Naive thymus-derived CD8-positive, alpha-beta T cell (primary cell): ENCODE measurements around the gene VWCE. TPM values are rescaled to one million over a fixed set of nuclear protein-coding genes. Genes with fewer than 3 reads are reported as not detected.
A peak's percentile ranks its signal among the peaks of the same experiment; 100 is the strongest.

ENCODE experiments used
- ATAC-seq, 2 donors: fragments of 150-1000 bp; cut with Tn5 transposase in 1 of 2; sonication (Bioruptor Pico), chemical (Tn5 transposase) in 1 of 2; 1 replicate in 1 of 2; 2 replicates in 1 of 2; pipeline ENCODE4 v1.10.0; 2021; ENCODE audit warnings: mild to moderate bottlenecking in 2 of 2, moderate library complexity in 2 of 2
- POLR2A ChIA-PET: fragments of 350-600 bp; sonication (Branson Sonifier 250); formaldehyde crosslinking; loops from one replicate; lab custom pipeline; 2021; ENCODE audit warnings: antibody characterized with exemption; lab: Charles Lee
- DNase-seq, 10 donors: peaks; one replicate each; pipeline versions ENCODE4 v3.0.0 to v3.0.0-alpha.2; 2020 to 2022
- H3K27ac Mint-ChIP-seq, 10 donors: one replicate each; pipeline ENCODE4 v1.8.0; 2020 to 2022; ENCODE audit warnings: mild to moderate bottlenecking in 10 of 10, mixed read lengths in 10 of 10, moderate library complexity in 4 of 10, inconsistent platforms in 1 of 10
- H3K27me3 Mint-ChIP-seq, 5 donors: one replicate each; pipeline ENCODE4 v1.8.0; 2021 to 2022; ENCODE audit warnings: mixed read lengths in 5 of 5
- H3K36me3 Mint-ChIP-seq, 3 donors: one replicate each; pipeline ENCODE4 v1.8.0; 2020 to 2022; ENCODE audit warnings: mixed read lengths in 3 of 3, mild to moderate bottlenecking in 2 of 3, inconsistent platforms in 1 of 3
- H3K4me1 Mint-ChIP-seq, 4 donors: one replicate each; pipeline ENCODE4 v1.8.0; 2021 to 2022; ENCODE audit warnings: mixed read lengths in 4 of 4
- H3K4me3 Mint-ChIP-seq, 10 donors: one replicate each; pipeline ENCODE4 v1.8.0; 2020 to 2022; ENCODE audit warnings: mild to moderate bottlenecking in 10 of 10, mixed read lengths in 10 of 10, moderate library complexity in 6 of 10, inconsistent platforms in 1 of 10
- H3K9me3 Mint-ChIP-seq, 9 donors: one replicate each; pipeline ENCODE4 v1.8.0; 2020 to 2022; ENCODE audit warnings: mixed read lengths in 9 of 9, mild to moderate bottlenecking in 3 of 9, inconsistent platforms in 1 of 9, moderate library complexity in 1 of 9
- polyA plus RNA-seq, 3 donors: library from polyadenylated mRNA; unstranded; fragments of 300-500 nt; fragmentation: Illumina TruSeq; gene quantifications; one replicate each; pipeline ENCODE4 v1.2.3, GENCODE V29; 2021
- total RNA-seq, 8 experiments: library from RNA in 2 of 8; stranded (reverse) in 2 of 8; gene quantifications; one replicate each; pipeline ENCODE4 v1.2.3 and lab custom pipeline; 2021 to 2026

Gene VWCE
- total RNA-seq: under 1 TPM; 0.94 to 0.99 TPM
- not detected for polyA plus RNA-seq
- total RNA-seq (lab: John Stamatoyannopoulos, UW): 0 to 13.8 (median 1.3) reads per million in 6 experiments

DNA sequence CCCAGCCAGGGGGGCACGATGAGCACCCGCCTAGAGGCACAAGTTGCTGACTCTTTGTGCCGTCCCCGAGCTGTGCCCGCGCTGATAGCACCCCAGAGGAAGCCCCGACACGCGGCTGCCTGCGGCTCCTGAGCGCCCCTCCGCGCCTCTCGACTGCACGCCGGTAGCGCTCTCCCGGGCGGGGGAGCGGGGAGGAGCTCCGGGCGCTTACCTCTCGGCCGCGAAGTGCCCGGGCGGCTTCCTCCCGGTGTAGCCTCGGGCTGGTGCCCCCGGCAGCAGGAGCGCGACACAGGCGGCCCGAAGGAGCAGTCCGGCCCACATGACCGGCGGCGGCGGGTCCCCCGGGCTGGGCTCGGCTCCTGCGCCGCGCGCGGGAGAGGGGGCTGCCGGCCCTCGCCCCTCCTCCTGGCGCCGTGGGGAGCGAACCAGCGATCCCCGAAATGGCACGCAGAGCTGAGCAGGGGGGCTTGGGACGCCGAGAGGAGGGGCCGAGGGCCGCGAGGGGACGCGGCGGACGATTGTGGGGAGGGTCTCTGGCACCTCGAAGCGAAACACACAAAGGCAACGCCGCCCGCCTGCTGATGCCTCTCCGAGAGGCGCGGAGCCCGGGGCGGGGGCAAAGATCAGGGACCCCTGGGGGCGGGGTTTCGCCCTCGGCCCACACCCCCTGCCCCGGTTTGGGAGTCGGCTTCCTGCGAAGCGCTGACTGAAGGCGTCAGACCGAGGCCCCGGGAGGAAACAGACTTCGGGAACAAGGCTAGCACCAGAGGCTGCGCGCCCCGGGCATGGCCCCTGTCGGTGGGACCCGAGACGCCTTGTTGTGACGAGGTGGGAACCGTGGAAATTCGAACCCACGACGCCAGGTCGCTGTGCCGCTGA lies at the start of gene VWCE:
Gene VWCE, minus strand, starts transcription at position 600 of the 879 bp plus-strand sequence. Its CDS starts 279 bp downstream, at position 321.
- peak within 1 kb of the TSS; percentile 73 to 89 (median 83) for H3K4me3 Mint-ChIP-seq
- peaks cover 1 to 29% (median 12%) of the 10 kb centered on the region in 5 donors for H3K27me3 Mint-ChIP-seq
- H3K9me3 Mint-ChIP-seq: no peaks in the 10 kb centered on the region
- DNase-seq (peak; percentile 46 to 79 (median 64)), ATAC-seq (peak; percentile 92)
- peaks cover 0 to 17% (median 1%) of the 10 kb centered on the region in 3 donors for H3K36me3 Mint-ChIP-seq
- H3K4me1 Mint-ChIP-seq: peaks cover 22 to 43% (median 41%) of the 10 kb centered on the region in 4 donors
- peak within 1 kb of the TSS in 4 of 10 donors; percentile 37 to 72 (median 64) for H3K27ac Mint-ChIP-seq
- POLR2A ChIA-PET: interaction anchor here (0.6 to 1.9 kb wide), 4 partner anchors 39 to 92 kb away, joined by 3 to 5 read pairs (median 4); partner anchors contain the start of genes CYB561A3 and TMEM138

DNA sequence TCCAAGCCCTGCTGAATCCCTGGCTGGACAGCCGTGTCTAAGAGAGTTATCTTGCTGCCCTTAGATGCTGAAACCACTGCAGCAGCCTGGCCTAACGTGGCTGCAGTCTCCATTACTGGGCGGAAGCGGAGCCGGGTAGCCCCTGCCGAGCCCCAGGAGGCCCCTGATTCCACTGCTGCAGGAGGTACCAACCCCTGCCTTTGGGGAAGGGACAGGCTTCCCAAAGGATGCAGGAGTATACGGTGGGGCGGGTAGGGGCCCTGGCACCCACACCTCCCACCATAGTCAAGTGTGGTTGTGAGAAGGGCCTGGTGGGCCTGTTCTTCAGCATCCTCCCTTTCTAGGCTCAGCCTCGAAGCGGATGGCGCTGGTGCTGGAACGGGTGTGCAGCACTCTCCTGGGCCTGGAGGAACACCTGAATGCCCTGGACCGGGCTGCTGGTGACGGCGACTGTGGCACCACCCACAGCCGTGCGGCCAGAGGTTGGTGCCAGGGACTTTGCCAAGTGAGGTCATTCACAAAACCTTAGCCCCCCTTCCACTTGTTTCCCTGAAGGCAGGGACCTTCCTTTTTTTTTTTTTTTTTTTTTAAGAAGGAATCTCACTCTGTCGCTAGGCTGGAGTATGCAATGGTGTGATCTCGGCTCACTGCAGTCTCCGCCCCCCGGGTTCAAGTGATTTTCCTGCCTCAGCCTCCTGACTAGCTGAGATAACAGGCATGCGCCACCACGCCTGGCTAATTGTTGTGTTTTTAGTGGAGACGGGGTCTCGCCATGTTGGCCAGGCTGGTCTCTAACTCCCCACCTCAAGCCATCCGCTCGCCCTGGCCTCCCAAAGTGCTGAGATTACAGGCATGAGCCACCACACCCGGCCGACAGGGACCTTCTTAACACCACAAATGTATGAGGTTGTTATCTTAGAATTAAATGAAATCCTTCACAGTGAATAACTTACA lies 49.0 kb upstream of the VWCE start:
- Mint-ChIP-seq H3K36me3 (peaks cover 0 to 24% (median 10%) of the 10 kb centered on the region in 3 donors), H3K4me3 (no peak overlapping the region), H3K27me3 (no peaks in the 10 kb centered on the region), H3K9me3 (no peaks in the 10 kb centered on the region), H3K4me1 (peaks cover 0 to 6% (median under 1%) of the 10 kb centered on the region in 4 donors), H3K27ac (no peak overlapping the region)
- POLR2A ChIA-PET: interaction anchor here (0.7 kb wide), 1 partner anchor 128 kb away, joined by 10 read pairs; no protein-coding TSS in a partner anchor
- DNase-seq (peak in 1 of 10 donors; percentile 38), ATAC-seq (no peak)

DNA sequence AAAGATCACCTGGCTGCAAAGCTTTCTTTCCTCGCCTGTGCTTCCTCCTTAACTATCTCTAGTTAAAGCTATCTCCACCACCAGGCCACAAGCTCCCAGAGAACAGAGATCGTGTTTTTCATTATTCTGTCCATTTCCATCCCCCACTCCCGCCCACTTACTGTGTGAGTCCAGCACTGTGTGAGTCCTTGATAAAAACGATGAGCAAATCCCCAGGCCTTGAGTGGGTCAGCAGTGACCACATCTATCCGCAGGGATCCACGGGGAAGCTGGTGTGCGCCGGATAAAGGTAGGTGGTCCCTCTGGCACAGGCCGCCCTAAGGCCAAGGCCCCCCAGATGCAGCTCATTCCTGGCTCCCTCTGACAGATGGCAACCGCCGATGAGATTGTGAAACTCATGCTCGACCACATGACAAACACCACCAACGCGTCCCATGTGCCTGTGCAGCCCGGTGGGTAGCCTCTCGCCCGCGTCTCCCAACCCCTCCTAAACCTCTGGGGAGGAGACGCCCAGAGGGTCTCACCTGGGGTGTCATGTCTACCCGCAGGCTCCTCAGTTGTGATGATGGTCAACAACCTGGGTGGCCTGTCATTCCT lies 47.2 kb upstream of the VWCE start:
- H3K27me3 Mint-ChIP-seq: no peaks in the 10 kb centered on the region
- H3K4me3 Mint-ChIP-seq: no peak overlapping the region
- H3K9me3 Mint-ChIP-seq: no peaks in the 10 kb centered on the region
- peaks cover 0 to 8% (median under 1%) of the 10 kb centered on the region in 4 donors for H3K4me1 Mint-ChIP-seq
- H3K36me3 Mint-ChIP-seq: peaks cover 0 to 14% (median 10%) of the 10 kb centered on the region in 3 donors
- POLR2A ChIA-PET: interaction anchor here (2.0 kb wide), 1 partner anchor 19 kb away, joined by 7 read pairs; the partner anchor contains the start of genes CYB561A3 and TMEM138
- ATAC-seq (no peak), DNase-seq (no peak)
- no peak overlapping the region for H3K27ac Mint-ChIP-seq

GRCh38 chr11:61341706-61342105 lies 46.6 kb upstream of the VWCE start:
- H3K9me3 Mint-ChIP-seq: no peaks in the 10 kb centered on the region
- H3K27ac Mint-ChIP-seq: peak overlapping the region in 1 of 10 donors; percentile 15
- no peaks in the 10 kb centered on the region for H3K27me3 Mint-ChIP-seq
- peaks cover 2 to 13% (median 3%) of the 10 kb centered on the region in 4 donors for H3K4me1 Mint-ChIP-seq
- no peak for ATAC-seq
- no peak for DNase-seq
- peaks cover 0 to 10% (median 7%) of the 10 kb centered on the region in 3 donors for H3K36me3 Mint-ChIP-seq
- H3K4me3 Mint-ChIP-seq: no peak overlapping the region
- POLR2A ChIA-PET: interaction anchor here (2.0 kb wide), 1 partner anchor 20 kb away, joined by 7 read pairs; the partner anchor contains the start of genes CYB561A3 and TMEM138

- Mint-ChIP-seq H3K9me3 (no peaks in the 10 kb centered on the region), H3K4me3 (no peak overlapping the region), H3K27ac (peak overlapping the region in 1 of 10 donors; percentile 14), H3K27me3 (no peaks in the 10 kb centered on the region), H3K4me1 (peaks cover 8 to 13% (median 10%) of the 10 kb centered on the region in 4 donors), H3K36me3 (peaks cover 0 to 8% (median 7%) of the 10 kb centered on the region in 3 donors)
- POLR2A ChIA-PET: interaction anchor here (2.0 kb wide), 1 partner anchor 20 kb away, joined by 7 read pairs; the partner anchor contains the start of genes CYB561A3 and TMEM138
- DNase-seq: no peak
- no peak for ATAC-seq
Observed at GRCh38 chr11:61340979-61341378, 45.9 kb upstream of the VWCE start.

DNA sequence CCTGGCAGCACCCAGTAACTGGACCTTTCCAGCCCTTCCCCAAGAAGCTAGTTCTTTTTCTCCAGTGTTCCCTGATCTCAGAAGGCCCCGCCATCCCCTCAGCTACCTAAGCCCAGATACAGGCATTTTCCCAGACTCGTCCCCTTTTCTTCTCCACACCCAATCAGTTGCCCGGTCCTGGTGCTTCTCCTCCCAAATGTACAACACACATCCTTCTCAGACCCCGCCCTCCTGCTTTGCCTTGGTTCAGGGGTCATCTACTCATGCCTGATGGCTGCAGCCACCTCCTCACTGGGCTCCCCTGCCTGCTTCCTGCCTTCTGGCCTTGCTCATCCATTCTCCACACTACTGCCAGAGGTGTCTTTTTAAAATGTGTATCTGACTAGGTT lies 44.4 kb upstream of the VWCE start:
- Mint-ChIP-seq H3K4me3 (no peak overlapping the region), H3K36me3 (peaks cover 0 to 8% (median 7%) of the 10 kb centered on the region in 3 donors), H3K4me1 (peaks cover 13% of the 10 kb centered on the region in 4 donors), H3K27me3 (no peaks in the 10 kb centered on the region), H3K27ac (peak overlapping the region in 1 of 10 donors; percentile 15), H3K9me3 (no peaks in the 10 kb centered on the region)
- DNase-seq (no peak), ATAC-seq (no peak)
- POLR2A ChIA-PET: no interaction called here

GRCh38 chr11:61338783-61339489 lies 43.8 kb upstream of the VWCE start:
- no peaks in the 10 kb centered on the region for H3K27me3 Mint-ChIP-seq
- peaks cover 0 to 8% (median 7%) of the 10 kb centered on the region in 3 donors for H3K36me3 Mint-ChIP-seq
- POLR2A ChIA-PET: interaction anchor here (3.9 kb wide), 1 partner anchor 23 kb away, joined by 42 read pairs; the partner anchor contains the start of genes CYB561A3 and TMEM138
- no peak for ATAC-seq
- peaks cover 13 to 19% (median 16%) of the 10 kb centered on the region in 4 donors for H3K4me1 Mint-ChIP-seq
- H3K27ac Mint-ChIP-seq: no peak overlapping the region
- no peak for DNase-seq
- H3K4me3 Mint-ChIP-seq: no peak overlapping the region
- no peaks in the 10 kb centered on the region for H3K9me3 Mint-ChIP-seq

GRCh38 chr11:61337706-61338470 lies 42.8 kb upstream of the VWCE start:
- H3K27me3 Mint-ChIP-seq: no peaks in the 10 kb centered on the region
- H3K36me3 Mint-ChIP-seq: peaks cover 0 to 8% (median 7%) of the 10 kb centered on the region in 3 donors
- H3K4me1 Mint-ChIP-seq: peaks cover 17 to 27% (median 25%) of the 10 kb centered on the region in 4 donors
- no peaks in the 10 kb centered on the region for H3K9me3 Mint-ChIP-seq
- peak overlapping the region in 1 of 10 donors; percentile 43 for H3K27ac Mint-ChIP-seq
- no peak overlapping the region for H3K4me3 Mint-ChIP-seq
- POLR2A ChIA-PET: interaction anchor here (3.9 to 5.3 kb wide), 3 partner anchors 25 to 54 kb away, joined by 42 to 63 read pairs (median 62); partner anchors contain the start of genes CYB561A3, TMEM138 and TMEM216
- DNase-seq (no peak), ATAC-seq (no peak)

DNA sequence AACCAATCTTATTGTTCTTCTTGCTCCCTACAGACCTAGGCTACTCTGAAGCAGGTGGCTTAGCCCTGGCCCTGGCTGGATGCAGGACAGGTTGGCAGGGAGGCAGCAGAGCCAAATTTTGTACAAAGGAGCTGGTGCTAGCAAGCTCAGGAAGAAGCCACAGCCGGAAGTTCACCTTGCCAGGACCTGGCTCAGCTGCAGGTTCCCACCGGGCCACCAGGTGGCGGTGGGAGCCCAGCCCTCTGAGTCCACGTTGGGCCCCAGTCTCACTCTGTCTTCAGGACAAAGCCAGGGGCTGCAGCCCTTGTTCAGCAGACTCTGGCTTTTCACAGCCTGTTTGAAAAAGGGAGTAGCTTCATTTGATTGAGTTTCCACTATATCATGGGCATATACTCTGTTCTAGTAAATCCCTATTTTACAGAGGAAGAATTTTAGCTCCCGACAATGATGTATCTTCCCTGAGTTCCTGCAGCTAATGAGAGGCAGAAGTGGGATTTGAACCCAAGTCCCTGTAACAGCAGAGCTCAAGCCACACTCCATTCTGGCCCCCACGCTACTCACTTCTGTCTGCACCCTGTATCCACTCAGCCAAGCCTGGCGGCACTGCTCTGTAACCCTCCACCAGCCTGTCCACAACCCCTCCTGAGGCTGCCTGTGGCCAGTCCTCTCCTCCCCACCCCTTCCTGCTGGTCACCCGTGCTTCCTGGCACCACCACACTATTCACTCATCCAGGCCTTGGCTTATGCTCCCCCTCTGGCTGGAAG lies 41.2 kb upstream of the VWCE start:
- POLR2A ChIA-PET: interaction anchor here (0.6 to 5.3 kb wide), 7 partner anchors 26 to 93 kb away, joined by 3 to 63 read pairs (median 16); partner anchors contain the start of genes CPSF7, CYB561A3, SDHAF2 and TMEM138
- Mint-ChIP-seq H3K4me1 (peaks cover 28 to 41% (median 40%) of the 10 kb centered on the region in 4 donors), H3K4me3 (peak overlapping the region in 3 of 10 donors; percentile 1 to 45 (median 33)), H3K27ac (peak overlapping the region in 9 of 10 donors; percentile 77 to 99 (median 90)), H3K27me3 (no peaks in the 10 kb centered on the region), H3K9me3 (no peaks in the 10 kb centered on the region), H3K36me3 (peaks cover 0 to 10% (median 3%) of the 10 kb centered on the region in 3 donors)
- DNase-seq (peak; percentile 73 to 89 (median 84)), ATAC-seq (peak; percentile 53 to 57)
